T follicular helper cell (primary cell): ENCODE data around the gene MAT2B.

Source experiments
- DNase-seq: peaks from one replicate; pipeline ENCODE4 v3.0.0-alpha.2; 2020; ENCODE audit warnings: low read depth
- total RNA-seq, 2 experiments: gene quantifications; one replicate each; lab custom pipeline; 2026; lab: John Stamatoyannopoulos, UW

Gene MAT2B
- total RNA-seq: 139 to 162 reads per million in 2 experiments

DNA sequence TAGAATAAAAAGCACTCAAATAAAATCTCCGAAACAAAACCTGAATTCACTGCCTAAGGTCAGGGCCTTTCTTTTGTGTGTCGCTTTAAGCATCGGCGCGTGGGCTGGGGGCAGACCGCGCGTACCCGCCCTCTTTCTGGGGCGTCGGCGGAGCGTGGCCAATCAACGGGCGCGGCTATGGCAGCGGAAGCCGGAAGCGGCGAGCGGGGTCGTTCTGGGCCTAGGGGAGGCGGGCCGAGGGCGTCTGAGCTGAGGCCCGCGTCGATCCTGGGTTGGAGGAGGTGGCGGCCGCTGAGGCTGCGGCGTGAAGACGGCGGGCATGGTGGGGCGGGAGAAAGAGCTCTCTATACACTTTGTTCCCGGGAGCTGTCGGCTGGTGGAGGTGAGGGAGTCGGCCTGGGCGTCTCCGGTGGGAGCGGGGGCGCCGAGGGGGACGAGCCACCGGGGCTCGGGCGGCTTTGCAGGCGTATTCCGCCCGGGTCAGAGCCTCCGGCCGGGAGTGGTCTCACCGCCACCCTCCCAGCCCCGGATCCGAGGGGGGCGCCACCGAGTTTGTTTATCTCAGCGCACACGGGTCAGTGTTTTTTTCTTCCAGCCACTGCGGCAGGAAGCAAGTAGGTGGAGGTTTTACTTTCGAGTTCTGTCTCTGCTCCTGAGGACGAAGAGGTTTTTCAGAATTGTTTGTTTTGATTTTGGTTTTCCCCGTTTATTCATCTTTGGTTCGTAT, at the start of gene MAT2B:
Gene MAT2B, plus strand, starts transcription at position 252 of the 727 bp plus-strand sequence. Its CDS starts 68 bp downstream, at position 320.
- peak; percentile 94 for DNase-seq

DNA sequence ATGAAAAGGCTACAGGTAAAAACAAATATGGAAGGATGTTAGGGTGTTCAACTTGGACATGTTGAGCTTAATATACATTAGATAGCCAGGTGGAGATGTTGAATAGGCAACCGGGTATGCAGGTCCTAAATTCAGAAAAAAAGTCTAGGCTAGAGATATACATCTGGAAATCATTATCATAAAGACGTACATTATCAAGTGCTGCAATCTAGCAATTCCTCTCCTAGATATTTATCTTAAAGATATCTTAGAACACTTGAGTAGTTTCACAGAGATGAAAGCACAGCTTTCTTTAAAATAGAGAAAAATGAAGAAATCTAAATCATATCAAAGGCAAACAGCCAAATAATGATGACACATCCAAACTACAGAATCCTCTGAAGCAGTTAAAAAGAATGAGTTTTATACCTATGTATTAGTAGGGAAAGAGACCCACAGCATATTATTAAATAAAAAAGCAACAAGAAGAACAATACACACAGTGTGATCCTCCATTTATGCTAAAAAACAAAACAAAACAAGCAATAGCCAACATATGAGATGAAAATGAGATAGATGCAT, 49.3 kb upstream of the MAT2B start:
- DNase-seq: no peak

DNA sequence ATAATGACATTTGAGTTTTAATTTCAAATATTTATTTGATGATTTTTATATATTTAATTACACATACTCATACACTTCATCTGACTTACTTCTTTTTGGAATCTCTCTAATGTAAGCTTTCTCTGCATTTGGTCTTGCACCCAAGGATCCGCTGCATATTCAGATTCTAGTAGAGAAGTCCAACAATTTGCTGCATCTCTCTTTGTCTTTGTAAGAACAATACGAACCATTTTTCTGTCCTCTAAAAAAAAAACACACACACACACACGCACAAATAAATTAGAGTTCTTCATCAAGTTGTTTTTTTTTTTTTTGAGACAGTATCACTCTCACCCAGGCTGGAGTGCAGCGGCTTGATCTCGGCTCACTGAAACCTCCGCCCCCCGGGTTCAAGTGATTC, 48.6 kb upstream of the MAT2B start:
- no peak for DNase-seq

DNA sequence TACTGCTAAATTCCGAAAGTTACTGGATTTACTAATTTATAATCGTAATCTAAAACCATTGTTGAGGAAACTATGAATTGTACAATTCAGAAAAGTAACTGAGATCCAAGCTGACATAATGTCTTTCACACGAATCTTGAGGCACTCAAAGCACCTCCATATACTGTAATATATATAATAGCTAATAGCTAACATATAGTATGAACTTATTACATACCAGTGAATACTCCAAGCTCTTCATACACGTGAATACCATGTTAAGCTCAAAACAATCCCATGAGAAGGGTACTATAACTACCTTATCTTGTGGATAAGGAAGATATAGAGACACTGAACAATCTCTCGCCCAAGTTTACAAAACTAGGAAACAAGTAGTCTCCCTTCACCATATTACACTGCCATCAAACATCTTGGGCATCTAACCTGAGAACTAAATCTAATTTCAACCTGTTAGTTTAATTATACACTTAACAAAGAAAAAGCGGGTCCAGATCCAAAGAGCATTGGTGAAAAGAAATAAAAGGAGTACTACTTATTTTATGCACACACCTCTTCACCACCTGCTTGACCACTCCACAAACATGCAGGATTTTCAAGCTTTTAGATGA, 46.5 kb upstream of the MAT2B start:
- DNase-seq: no peak

DNA sequence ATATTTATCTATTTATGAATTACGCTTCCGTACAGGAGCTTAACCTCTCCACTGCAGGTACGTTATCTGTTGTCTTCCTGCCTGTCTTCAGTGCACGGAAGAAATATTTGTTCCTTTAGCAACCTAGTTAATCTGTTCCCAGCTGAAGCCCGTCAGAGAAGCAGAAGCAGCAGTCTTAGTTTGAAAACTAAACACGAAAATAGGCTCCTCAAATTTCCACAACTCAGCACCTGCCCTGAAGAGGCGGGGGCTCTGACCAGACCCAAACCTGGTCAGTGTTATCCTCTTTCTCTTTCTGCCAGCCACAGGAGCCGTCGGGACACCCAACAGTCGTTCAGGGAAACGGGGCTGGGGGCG, 46.0 kb upstream of the MAT2B start:
- DNase-seq: no peak

DNA sequence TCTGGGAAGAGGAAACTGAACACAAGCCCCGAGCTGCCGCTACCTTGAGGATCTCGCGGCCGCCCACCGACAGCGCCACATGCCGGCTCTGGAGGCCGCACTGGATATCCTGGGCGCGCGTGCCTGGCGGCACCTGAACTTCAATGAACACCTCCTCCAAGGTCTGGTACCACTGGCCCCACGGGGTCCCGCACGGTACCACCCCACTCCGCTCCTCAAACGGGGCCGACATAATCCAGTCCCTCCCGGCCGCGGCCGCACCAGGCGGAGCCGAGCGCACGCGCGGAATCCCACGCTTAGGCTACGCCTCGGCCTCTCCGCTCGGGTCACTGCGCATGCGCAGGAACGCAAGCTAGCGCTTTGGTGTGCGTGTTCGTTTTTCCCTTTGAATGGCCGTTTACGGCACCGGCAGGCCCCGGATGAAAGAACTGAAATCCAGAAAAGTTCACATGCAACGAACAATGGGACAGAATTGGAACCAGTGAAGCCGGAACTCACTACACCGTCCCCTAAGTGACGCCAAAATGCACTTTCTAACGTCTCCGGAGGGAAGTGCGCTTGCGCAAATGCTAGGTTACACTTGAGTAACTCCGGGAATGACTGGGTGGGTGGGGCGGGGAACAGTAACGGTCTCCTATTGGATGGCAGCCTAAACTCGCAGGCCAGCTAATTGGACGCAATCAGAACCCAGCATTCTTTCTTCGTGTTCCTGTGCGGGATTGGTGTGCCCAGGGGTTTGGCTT, 45.4 kb upstream of the MAT2B start, which contains the start of gene NUDCD2:
Gene NUDCD2, minus strand, starts transcription at position 284 of the 743 bp plus-strand sequence. Its CDS starts 52 bp downstream, at position 232.
- peak; percentile 89 for DNase-seq

DNA sequence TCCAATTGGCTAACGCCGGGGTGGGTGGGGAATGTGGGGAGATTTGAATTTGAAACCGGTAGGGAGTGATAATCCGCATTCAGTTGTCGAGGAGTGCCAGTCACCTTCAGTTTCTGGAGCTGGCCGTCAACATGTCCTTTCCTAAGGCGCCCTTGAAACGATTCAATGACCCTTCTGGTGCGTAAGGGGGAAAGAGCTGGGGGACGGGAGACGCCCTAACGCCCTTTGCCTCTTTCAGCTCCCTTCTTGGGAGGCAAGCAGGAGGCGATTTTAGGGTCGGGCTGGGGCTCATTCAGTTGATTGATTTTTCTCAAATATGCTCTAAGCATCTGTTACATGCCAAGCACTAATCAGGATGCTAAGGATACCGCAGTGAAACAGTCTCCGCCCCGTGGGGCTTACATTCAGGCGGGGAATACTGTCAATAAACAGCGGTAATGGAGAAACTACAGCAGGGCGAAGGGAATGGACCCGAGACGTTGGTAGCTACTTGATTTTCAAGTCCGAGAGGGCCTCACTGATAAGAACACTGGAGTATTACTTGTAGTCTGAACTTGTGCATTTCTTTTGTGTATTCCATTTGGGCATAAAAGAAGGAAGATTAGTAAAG, 44.8 kb upstream of the MAT2B start, which contains the start of gene HMMR:
Gene HMMR, plus strand, starts transcription at position 71 of the 610 bp plus-strand sequence. Its CDS starts 61 bp downstream, at position 132.
- DNase-seq: no peak

DNA sequence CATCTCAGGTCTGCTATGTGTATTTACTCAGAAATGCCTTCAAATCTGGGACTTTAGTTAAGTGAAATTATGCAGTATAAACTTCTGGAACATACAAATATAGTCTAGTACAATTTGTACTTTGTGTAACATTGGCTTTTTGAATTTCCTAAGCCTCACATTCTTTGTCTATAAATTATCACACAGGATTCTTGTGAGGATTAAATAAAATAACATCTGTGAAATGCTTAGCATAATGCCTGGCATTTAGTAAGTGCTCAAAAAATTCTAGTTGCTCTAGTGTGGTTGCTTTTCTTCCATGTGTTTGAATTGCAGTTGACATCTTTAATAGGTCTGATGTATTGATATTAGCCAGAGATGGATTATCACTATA, 42.4 kb upstream of the MAT2B start:
- no peak for DNase-seq

DNA sequence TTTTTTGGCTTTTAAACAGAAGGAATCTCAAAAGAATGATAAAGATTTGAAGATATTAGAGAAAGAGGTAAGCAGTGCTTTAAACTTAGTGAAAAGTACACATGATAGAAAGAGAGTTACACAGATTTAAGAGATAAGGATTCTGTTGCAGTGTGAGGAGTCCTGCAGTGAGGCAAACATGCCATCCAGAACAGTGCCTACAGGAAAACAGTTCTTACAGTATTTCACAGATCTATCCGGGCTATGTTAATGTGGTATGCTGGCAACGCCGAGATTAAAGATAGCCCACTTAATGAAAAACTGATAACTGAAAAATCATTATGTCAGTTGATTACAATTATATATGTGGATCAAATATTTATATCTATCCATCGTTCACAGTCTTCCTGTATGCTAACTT, 37.7 kb upstream of the MAT2B start:
- no peak for DNase-seq

DNA sequence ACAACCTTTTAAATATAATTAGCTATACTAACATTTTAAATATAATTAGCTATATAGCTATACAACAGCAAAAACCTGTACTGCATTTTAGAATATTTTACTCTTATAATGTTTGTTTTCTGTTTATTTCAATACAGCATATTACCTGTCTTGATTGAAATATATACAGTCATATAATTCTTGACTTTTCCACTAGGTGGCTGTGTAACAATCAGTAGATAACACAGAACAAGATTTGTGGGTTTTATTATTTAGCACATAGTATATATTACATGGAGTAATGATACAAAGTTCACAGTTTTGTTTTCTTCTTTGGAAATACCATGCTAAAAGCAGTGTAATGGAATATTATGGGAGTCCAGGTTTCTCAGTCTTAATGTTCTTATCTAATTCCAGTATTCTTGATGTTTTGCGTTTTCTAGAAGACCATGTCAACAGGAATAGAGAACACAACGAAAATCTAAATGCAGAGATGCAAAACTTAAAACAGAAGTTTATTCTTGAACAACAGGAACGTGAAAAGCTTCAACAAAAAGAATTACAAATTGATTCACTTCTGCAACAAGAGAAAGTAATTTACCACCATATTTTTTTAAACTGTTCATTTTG, 31.7 kb upstream of the MAT2B start:
- no peak for DNase-seq

DNA sequence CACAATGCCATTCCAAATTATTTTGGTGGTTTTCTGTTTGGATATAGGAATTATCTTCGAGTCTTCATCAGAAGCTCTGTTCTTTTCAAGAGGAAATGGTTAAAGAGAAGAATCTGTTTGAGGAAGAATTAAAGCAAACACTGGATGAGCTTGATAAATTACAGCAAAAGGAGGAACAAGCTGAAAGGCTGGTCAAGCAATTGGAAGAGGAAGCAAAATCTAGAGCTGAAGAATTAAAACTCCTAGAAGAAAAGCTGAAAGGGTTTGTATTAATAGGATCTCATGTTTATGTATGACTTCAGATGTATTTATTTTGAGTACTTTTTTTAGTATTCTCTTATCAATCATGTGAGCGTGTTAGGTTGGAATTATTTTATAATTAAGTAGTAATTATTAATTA, 30.0 kb upstream of the MAT2B start:
- no peak for DNase-seq

DNA sequence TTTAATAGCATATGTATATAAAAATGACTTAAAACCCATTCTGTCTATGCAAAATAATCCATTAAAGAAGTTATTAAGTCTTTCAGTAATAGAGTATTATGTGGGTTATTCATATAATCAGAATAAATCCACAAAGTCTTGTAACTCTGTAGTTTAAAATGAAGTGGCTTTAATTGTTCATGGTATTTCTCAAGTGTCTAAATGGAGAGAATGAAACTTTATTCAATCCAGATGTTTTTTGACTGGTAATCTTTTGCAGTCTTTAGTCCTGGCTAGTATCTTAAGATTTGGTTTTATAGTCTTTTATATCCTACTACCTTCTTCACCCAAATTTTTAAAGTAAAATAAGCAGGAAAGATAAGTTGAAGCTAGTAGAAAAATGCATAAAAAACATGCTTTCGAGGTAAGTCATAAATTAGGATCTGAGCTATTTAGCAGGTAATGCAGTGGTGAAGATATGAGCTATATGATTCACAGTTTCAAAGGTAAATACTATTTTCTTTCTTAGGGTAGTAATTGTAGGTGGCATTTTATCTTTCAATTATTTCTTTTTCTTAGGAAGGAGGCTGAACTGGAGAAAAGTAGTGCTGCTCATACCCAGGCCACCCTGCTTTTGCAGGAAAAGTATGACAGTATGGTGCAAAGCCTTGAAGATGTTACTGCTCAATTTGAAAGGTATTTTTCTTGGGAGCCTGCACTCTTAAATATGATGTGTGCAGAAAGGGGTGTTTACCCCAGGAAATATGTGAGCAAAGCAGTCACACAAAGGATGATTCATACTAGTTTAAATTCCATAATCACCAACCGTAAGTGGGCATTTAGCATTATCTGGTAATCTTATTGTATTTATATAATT, 27.1 kb upstream of the MAT2B start:
- DNase-seq: no peak

DNA sequence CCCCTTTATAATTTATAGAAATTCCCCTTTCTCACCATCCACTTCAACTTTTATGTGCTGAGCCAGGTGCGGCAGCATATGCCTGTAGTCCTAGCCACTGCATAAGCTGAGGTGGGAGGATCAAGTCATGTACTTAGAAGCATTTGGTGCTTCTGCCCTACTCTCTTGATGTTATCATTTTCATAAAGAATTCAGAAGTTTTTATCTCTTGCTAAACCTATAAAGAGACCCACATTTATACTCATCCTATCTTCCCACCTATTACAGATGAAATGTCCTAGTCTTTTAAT, 26.5 kb upstream of the MAT2B start:
- DNase-seq: no peak

DNA sequence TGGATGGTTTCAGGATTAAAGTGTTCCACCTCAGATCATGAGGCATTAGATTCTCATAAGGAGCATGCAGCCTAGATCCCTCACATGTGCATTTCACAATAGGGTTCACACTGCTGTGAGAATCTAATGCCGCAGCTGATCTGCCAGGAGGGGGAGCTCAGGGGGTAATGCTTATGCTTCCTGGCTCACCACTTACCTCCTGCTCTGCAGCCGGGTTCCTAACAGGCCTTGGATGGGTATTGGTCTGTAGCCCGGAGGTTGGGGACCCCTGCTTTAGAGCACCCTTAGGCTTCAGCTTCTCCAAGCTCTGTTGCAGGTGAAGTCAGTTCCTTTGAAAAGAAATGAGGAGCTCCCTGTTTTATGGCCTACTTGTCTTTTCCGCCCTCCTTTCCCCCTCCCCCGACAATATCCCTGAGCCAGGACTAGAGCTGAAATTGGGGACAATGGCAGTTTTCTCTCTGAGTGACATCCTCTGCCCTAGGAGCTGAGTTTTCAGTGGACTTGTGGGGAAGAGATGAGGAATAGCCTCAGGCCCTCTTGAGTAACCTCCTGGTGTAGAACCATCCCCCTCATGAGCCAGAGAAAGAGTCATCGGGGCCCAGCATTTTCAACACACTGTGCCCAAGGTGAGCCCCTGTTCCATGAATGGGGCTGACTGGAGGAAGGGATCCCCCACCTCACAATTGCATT, 16.2 kb upstream of the MAT2B start:
- DNase-seq: no peak

DNA sequence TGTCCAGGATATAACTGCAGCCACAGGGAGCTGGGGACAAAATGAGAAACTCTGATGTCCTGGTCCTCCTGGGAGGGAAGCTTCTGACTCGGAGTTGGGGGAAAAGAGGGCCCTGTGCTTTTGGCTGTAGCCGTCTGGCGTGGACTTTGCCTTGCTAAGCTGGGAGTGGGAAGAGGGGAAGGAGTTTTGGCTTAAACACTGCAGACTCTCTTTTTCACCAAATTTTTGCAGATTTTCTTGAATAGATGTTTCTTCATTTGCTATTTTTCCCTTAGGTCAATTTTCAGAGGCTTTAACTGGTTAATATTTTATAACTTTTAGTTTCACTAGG, 15.7 kb upstream of the MAT2B start:
- DNase-seq: no peak

DNA sequence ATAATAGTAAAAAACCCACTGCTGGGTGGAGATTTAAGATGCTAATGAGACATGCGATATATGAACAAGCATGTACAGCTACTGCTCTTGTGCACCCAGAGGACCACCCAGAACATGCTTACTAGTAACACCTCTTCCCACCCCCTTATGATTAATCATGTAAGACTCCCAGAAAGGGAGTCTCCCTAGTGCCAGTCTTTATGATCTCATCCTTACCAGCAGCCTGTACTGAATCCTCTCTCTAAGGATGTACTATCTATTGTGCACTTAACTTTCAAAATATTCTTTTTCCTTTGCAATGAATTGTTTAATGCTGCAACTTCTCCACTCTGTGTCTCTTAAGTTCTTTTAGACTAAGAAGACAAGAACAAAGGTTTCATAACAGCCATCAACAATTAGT, 9.1 kb upstream of the MAT2B start:
- no peak for DNase-seq

DNA sequence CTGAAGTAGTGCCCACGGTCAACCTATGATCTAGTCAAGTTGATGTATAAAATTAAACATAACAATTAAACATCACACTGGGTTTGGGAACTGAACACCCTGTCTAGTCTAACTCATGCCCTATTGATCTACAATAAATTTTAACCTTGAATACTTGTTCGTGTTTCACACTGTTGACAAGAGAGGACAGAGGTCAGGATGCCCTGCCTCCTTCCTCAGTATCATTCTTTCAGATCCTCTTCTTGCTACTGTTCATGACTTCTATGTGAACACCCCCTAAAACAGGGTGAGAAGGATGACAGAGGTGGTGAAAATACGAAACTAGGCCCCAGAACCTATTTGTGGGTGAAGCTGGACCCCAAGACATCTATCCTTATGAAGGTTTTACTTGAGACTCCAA, 8.1 kb upstream of the MAT2B start:
- DNase-seq: no peak

DNA sequence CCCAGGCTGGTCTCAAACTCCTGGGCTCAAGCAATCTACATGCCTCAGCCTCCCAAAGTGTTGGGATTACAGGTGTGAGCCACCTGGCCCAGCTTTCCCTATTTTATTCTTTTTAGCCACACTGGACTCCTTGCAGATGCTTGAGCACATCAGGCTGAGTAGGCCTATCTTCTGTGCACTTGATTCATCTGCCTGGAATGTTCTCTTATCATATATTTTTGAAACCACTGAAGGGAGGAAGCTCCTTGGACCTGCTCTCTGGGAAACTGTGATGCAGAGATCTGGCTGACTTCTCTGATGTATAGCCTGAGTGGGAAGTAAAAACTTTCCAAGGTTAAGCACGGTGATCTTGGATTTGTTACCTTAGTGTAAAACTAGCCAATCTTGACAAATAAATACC, 6.5 kb upstream of the MAT2B start:
- DNase-seq: no peak

DNA sequence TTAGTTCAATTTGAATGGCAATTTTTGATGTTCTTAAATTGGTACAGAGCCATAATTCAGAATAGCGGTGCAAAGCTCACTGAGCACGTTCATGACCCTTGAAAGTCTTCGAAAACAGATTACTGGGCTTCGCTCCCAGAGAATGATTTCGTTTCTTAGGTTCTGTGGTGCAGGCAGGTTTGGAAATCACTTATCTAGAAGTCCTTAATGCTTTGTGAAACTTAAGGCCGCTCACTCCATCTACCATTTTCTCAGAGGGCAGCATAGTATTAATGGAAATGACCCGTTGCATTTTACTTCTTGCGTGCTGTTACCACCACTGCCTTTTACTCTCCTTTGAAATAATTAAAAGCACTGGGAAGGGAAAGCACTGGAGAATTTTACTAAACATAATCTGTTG, 2.9 kb upstream of the MAT2B start:
- no peak for DNase-seq
